Activated naive CD8-positive, alpha-beta T cell (primary cell): Measurements from ENCODE around the gene CELSR3.

Source experiments
- H3K27ac Mint-ChIP-seq: one replicate; pipeline ENCODE4 v1.8.0; 2021; ENCODE audit warnings: mixed read lengths
- H3K27me3 Mint-ChIP-seq: one replicate; pipeline ENCODE4 v1.8.0; 2021; ENCODE audit warnings: mixed read lengths
- H3K36me3 Mint-ChIP-seq: one replicate; pipeline ENCODE4 v1.8.0; 2021; ENCODE audit warnings: mixed read lengths
- H3K4me1 Mint-ChIP-seq: one replicate; pipeline ENCODE4 v1.8.0; 2021; ENCODE audit warnings: low read depth, mixed read lengths
- H3K4me3 Mint-ChIP-seq: one replicate; pipeline ENCODE4 v1.8.0; 2021; ENCODE audit warnings: mild to moderate bottlenecking, mixed read lengths
- H3K9me3 Mint-ChIP-seq: one replicate; pipeline ENCODE4 v1.8.0; 2021; ENCODE audit warnings: low read depth, mixed read lengths

Gene CELSR3

DNA sequence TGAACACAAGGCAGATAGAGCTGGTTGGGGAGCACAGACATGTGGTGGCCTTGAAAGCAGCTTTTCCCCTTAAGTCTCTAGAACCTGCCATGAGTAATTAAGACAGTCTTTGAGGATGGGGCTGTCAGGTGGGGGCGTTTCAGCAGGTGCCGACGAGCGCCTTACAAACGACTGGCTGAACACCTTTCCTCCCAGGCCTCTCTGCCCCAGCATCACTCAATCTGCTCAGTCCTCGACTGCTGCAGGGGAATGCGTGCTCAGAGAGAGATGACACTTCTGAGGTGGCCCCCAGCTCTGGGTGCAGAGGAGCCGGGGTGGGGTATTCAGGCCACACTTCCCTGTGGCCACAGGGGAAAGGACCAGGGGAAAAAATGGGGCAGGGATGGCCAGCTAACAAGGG lies 31.1 kb upstream of the CELSR3 start:
- H3K9me3 Mint-ChIP-seq: no peaks in the 10 kb centered on the region
- no peak overlapping the region for H3K27ac Mint-ChIP-seq
- no peaks in the 10 kb centered on the region for H3K36me3 Mint-ChIP-seq
- no peaks in the 10 kb centered on the region for H3K27me3 Mint-ChIP-seq
- H3K4me3 Mint-ChIP-seq: no peak overlapping the region
- peaks cover 18% of the 10 kb centered on the region for H3K4me1 Mint-ChIP-seq

DNA sequence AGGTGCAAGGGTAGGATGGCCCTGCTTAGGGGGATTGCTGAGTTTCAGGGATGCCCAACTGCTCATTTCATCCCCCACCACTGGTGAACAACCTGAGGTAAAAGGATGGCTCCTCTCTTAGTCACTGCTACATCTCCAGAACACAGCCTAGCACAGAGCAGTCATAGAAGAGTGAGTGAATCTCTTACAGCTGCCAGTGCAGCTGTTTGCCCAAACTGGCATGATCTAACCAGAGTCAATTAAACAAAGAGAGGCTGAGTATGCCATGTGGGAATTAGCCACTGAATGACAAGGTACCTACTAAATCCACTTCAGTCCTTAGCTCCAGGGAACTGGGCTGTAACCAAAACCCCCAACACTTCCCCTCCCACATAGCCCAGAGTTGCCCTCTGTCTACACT lies 29.9 kb upstream of the CELSR3 start:
- Mint-ChIP-seq H3K4me1 (peaks cover 11% of the 10 kb centered on the region), H3K36me3 (no peaks in the 10 kb centered on the region), H3K4me3 (no peak overlapping the region), H3K27ac (no peak overlapping the region), H3K27me3 (no peaks in the 10 kb centered on the region), H3K9me3 (no peaks in the 10 kb centered on the region)

GRCh38 chr3:48690846-48691458 lies 28.3 kb upstream of the CELSR3 start:
- no peaks in the 10 kb centered on the region for H3K27me3 Mint-ChIP-seq
- H3K4me3 Mint-ChIP-seq: no peak overlapping the region
- no peaks in the 10 kb centered on the region for H3K9me3 Mint-ChIP-seq
- H3K36me3 Mint-ChIP-seq: no peaks in the 10 kb centered on the region
- H3K27ac Mint-ChIP-seq: peak overlapping the region; percentile 37
- peaks cover 7% of the 10 kb centered on the region for H3K4me1 Mint-ChIP-seq

DNA sequence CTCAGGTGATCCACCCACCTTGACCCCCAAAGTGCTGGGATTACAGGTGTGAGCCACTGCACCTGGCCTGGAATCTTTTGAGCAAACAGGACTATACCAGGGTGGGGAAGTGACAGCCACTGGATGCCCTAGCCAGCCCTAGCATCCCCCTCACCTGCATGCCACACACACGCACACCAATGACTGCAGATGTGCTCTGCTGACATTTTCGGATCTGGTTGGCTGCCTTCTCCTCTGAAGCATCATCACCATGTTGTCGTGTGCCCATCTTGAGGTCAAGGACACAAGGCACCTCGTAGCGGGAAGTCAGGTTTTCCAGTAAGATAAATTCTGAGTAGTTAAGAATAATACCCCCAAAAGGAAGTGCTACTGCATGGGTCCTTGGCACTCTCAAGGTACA lies 26.7 kb upstream of the CELSR3 start:
- H3K4me3 Mint-ChIP-seq: no peak overlapping the region
- H3K36me3 Mint-ChIP-seq: no peaks in the 10 kb centered on the region
- H3K27ac Mint-ChIP-seq: no peak overlapping the region
- no peaks in the 10 kb centered on the region for H3K27me3 Mint-ChIP-seq
- peaks cover 11% of the 10 kb centered on the region for H3K4me1 Mint-ChIP-seq
- no peaks in the 10 kb centered on the region for H3K9me3 Mint-ChIP-seq

DNA sequence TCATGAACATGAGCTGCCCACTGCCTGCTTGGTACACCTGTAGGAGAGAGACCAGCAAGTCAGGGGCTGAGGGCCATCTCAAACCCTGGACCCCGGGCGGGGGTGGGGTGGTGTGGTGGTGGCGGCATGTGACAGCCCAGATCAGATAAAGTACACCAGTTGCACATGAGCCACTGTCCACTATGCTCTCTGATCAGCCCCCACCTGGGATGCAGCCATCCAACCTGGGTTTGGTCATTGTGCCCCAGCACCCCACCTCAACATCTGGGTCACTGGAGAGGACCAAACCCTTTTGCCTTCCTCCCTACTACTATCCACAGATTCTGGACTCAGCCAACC lies 26.0 kb upstream of the CELSR3 start:
- no peak overlapping the region for H3K27ac Mint-ChIP-seq
- H3K27me3 Mint-ChIP-seq: no peaks in the 10 kb centered on the region
- H3K36me3 Mint-ChIP-seq: no peaks in the 10 kb centered on the region
- H3K4me1 Mint-ChIP-seq: peaks cover 16% of the 10 kb centered on the region
- H3K9me3 Mint-ChIP-seq: no peaks in the 10 kb centered on the region
- H3K4me3 Mint-ChIP-seq: no peak overlapping the region

GRCh38 chr3:48688032-48688736 lies 25.5 kb upstream of the CELSR3 start:
- Mint-ChIP-seq H3K36me3 (no peaks in the 10 kb centered on the region), H3K4me1 (peaks cover 21% of the 10 kb centered on the region), H3K27me3 (no peaks in the 10 kb centered on the region), H3K27ac (no peak overlapping the region), H3K4me3 (no peak overlapping the region), H3K9me3 (no peaks in the 10 kb centered on the region)

DNA sequence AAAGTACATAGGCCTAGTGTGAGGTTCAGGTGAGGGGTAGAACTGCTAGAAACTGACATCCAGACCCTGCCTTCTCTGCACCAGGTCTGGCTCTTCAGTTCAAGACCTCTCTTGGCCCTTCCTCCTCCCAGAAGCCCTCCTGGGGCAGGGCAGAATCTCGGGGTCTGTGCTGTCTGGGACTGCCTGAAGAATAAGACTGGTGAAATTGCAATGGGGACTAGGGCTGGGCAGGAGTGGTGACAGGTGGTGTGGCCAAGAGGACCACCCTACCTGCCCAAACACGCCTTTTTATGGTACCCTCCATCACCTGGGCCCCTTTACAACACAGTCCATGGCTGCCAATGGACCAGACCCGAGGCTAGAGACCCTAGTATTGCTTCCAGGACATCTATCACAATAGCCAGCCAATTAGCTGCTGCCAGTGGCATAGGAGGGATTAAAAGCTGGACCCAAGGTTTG lies 24.6 kb upstream of the CELSR3 start:
- no peak overlapping the region for H3K27ac Mint-ChIP-seq
- no peaks in the 10 kb centered on the region for H3K9me3 Mint-ChIP-seq
- peaks cover 22% of the 10 kb centered on the region for H3K4me1 Mint-ChIP-seq
- H3K27me3 Mint-ChIP-seq: no peaks in the 10 kb centered on the region
- H3K4me3 Mint-ChIP-seq: peak overlapping the region; percentile 17
- H3K36me3 Mint-ChIP-seq: no peaks in the 10 kb centered on the region

- Mint-ChIP-seq H3K27me3 (no peaks in the 10 kb centered on the region), H3K4me3 (peak overlapping the region; percentile 91), H3K9me3 (no peaks in the 10 kb centered on the region)
Observed at GRCh38 chr3:48686538-48687219, 24.0 kb upstream of the CELSR3 start.

GRCh38 chr3:48685603-48686511 lies 23.2 kb upstream of the CELSR3 start, which contains the start of gene NCKIPSD:
Gene NCKIPSD (minus strand): TSS chr3:48685915. CDS start chr3:48685807, 108 bp downstream.
- H3K4me3 Mint-ChIP-seq: peak within 1 kb of the TSS; percentile 91
- H3K4me1 Mint-ChIP-seq: peaks cover 22% of the 10 kb centered on the region
- H3K36me3 Mint-ChIP-seq: no peaks in the 10 kb centered on the region
- no peaks in the 10 kb centered on the region for H3K9me3 Mint-ChIP-seq
- H3K27ac Mint-ChIP-seq: peak within 1 kb of the TSS; percentile 84
- no peaks in the 10 kb centered on the region for H3K27me3 Mint-ChIP-seq

More at GRCh38 chr3:48686538-48687219, 24.0 kb upstream of the CELSR3 start:
- H3K27ac Mint-ChIP-seq: peak overlapping the region; percentile 24
- H3K36me3 Mint-ChIP-seq: no peaks in the 10 kb centered on the region
- peaks cover 22% of the 10 kb centered on the region for H3K4me1 Mint-ChIP-seq

- Mint-ChIP-seq H3K4me1 (peaks cover 24% of the 10 kb centered on the region), H3K27ac (peak overlapping the region; percentile 41), H3K4me3 (peak overlapping the region; percentile 91), H3K9me3 (no peaks in the 10 kb centered on the region), H3K36me3 (peaks cover 4% of the 10 kb centered on the region), H3K27me3 (no peaks in the 10 kb centered on the region)
Observed at GRCh38 chr3:48685293-48685602, 22.6 kb upstream of the CELSR3 start.

- peaks cover 27% of the 10 kb centered on the region for H3K4me1 Mint-ChIP-seq
Observed at GRCh38 chr3:48684480-48685143, 21.9 kb upstream of the CELSR3 start.

DNA sequence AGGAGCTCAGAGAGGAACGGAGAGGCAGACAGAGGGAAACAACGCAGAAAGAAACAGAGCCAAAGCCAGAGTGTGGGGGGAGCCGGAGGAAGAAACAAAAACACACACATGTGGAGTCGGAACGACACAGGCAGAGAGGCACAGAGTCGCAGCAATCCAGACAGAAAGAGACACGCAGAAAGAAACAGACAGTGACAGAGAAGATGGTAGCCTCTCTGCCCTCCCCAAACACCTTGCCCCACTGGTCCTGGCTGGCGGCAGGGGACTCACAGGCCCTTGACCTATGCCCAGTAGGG lies 21.3 kb upstream of the CELSR3 start:
- peak overlapping the region; percentile 76 for H3K4me3 Mint-ChIP-seq
- no peaks in the 10 kb centered on the region for H3K9me3 Mint-ChIP-seq
- H3K27me3 Mint-ChIP-seq: no peaks in the 10 kb centered on the region
- H3K4me1 Mint-ChIP-seq: peaks cover 28% of the 10 kb centered on the region
- peaks cover 4% of the 10 kb centered on the region for H3K36me3 Mint-ChIP-seq
- H3K27ac Mint-ChIP-seq: no peak overlapping the region

More at GRCh38 chr3:48684480-48685143, 21.9 kb upstream of the CELSR3 start:
- Mint-ChIP-seq H3K4me3 (peak overlapping the region; percentile 91), H3K36me3 (peaks cover 4% of the 10 kb centered on the region), H3K9me3 (no peaks in the 10 kb centered on the region), H3K27me3 (no peaks in the 10 kb centered on the region), H3K27ac (peak overlapping the region; percentile 84)

- H3K9me3 Mint-ChIP-seq: no peaks in the 10 kb centered on the region
- H3K4me3 Mint-ChIP-seq: peak overlapping the region; percentile 10
- H3K27me3 Mint-ChIP-seq: no peaks in the 10 kb centered on the region
- peaks cover 28% of the 10 kb centered on the region for H3K4me1 Mint-ChIP-seq
- H3K36me3 Mint-ChIP-seq: peaks cover 7% of the 10 kb centered on the region
- H3K27ac Mint-ChIP-seq: no peak overlapping the region
Observed at GRCh38 chr3:48682786-48683185, 20.1 kb upstream of the CELSR3 start.

- no peaks in the 10 kb centered on the region for H3K9me3 Mint-ChIP-seq
- H3K27me3 Mint-ChIP-seq: no peaks in the 10 kb centered on the region
- peaks cover 28% of the 10 kb centered on the region for H3K4me1 Mint-ChIP-seq
- no peak overlapping the region for H3K4me3 Mint-ChIP-seq
- peaks cover 9% of the 10 kb centered on the region for H3K36me3 Mint-ChIP-seq
- no peak overlapping the region for H3K27ac Mint-ChIP-seq
Observed at GRCh38 chr3:48681974-48682610, 19.4 kb upstream of the CELSR3 start.
